OCI-LY1 (cell line): ENCODE results near the gene MEIKIN.
"Not testable (repeated sequence)": the region's sequence is repeated elsewhere in the genome, so short reads cannot be mapped to it uniquely, and the experiment has no call there.

ENCODE experiments used
- H2AFZ ChIP-seq: fragments of 200-600 bp; sonication (generic), shearing (Covaris generic); 2 replicates; pipeline ENCODE4 v1.6.0; 2014; ENCODE audit warnings: antibody characterized with exemption, mild to moderate bottlenecking, low read length
- H3F3A ChIP-seq: fragments of 200-600 bp; sonication (generic), shearing (Covaris generic); 2 replicates; pipeline ENCODE4 v1.6.0; 2014; ENCODE audit warnings: mild to moderate bottlenecking, antibody characterized with exemption, low read length, moderate library complexity; ENCODE audit not compliant: insufficient read depth
- H3K27ac ChIP-seq: fragments of 200-600 bp; sonication (generic); 2 replicates; pipeline ENCODE4 v1.5.1; 2014; ENCODE audit warnings: low read length, mixed run types, mild to moderate bottlenecking, low read depth; ENCODE audit not compliant: poor library complexity, severe bottlenecking
- H3K27me3 ChIP-seq: fragments of 200-600 bp; sonication (generic); 2 replicates; pipeline ENCODE4 v1.6.0; 2014; ENCODE audit warnings: antibody characterized with exemption, mild to moderate bottlenecking, low read length, moderate library complexity; ENCODE audit not compliant: insufficient read depth
- H3K36me3 ChIP-seq: fragments of 200-600 bp; sonication (generic); 2 replicates; pipeline ENCODE4 v1.6.1; 2014; ENCODE audit warnings: mild to moderate bottlenecking, antibody characterized with exemption, low read length, moderate library complexity, mixed read lengths; ENCODE audit not compliant: insufficient read depth
- H3K4me1 ChIP-seq: fragments of 200-600 bp; sonication (generic); 2 replicates; pipeline ENCODE4 v1.5.1; 2014; ENCODE audit warnings: mild to moderate bottlenecking, low read length, moderate library complexity; ENCODE audit not compliant: insufficient read depth, severe bottlenecking
- H3K4me2 ChIP-seq: fragments of 200-600 bp; sonication (generic), shearing (Covaris generic); 2 replicates; pipeline ENCODE4 v1.6.1; 2014; ENCODE audit warnings: low read length
- H3K4me3 ChIP-seq: fragments of 200-600 bp; sonication (generic); 2 replicates; pipeline ENCODE4 v1.5.1; 2014; ENCODE audit warnings: low read length, low read depth, mild to moderate bottlenecking, mixed read lengths; ENCODE audit not compliant: poor library complexity, severe bottlenecking
- H3K79me2 ChIP-seq: fragments of 200-600 bp; shearing (Covaris generic); 2 replicates; pipeline ENCODE4 v1.6.1; 2016; ENCODE audit warnings: mixed run types, low read length, mixed read lengths; ENCODE audit not compliant: insufficient read depth
- H3K9ac ChIP-seq: fragments of 200-600 bp; sonication (generic), shearing (Covaris generic); 2 replicates; pipeline ENCODE4 v1.6.1; 2014; ENCODE audit warnings: mild to moderate bottlenecking, low read length, mixed read lengths
- H3K9me2 ChIP-seq: fragments of 200-600 bp; sonication (generic), shearing (Covaris generic); 2 replicates; pipeline ENCODE4 v1.6.1; 2014; ENCODE audit warnings: low read depth, mild to moderate bottlenecking, low read length, mixed read lengths
- H3K9me3 ChIP-seq: fragments of 200-600 bp; shearing (Covaris generic); 2 replicates; pipeline ENCODE4 v1.6.1; 2014; ENCODE audit warnings: low read length, mixed read lengths
- H4K20me1 ChIP-seq: fragments of 200-600 bp; sonication (generic), shearing (Covaris generic); 2 replicates; pipeline ENCODE4 v1.6.0; 2016; ENCODE audit warnings: mild to moderate bottlenecking, low read length; ENCODE audit not compliant: insufficient read depth
- CTCF ChIP-seq: fragments of 200-600 bp; sonication (generic), shearing (Covaris generic); IDR thresholded peaks from 2 replicates; pipeline ENCODE4 v1.5.1; 2017; ENCODE audit warnings: mild to moderate bottlenecking, antibody characterized with exemption, low read length, moderate library complexity, mixed read lengths
- EZH2 ChIP-seq: fragments of 200-600 bp; sonication (generic), shearing (Covaris generic); IDR thresholded peaks from 2 replicates; pipeline ENCODE4 v1.8.0; 2017; ENCODE audit warnings: borderline replicate concordance, mixed run types, mild to moderate bottlenecking, antibody characterized with exemption, low read length, moderate library complexity, mixed read lengths

The MEIKIN gene

GRCh38 chr5:131877873-131878272 lies 67.6 kb downstream of the MEIKIN start:
- no peaks in the 10 kb centered on the region for H3K9me2 ChIP-seq
- no peak overlapping the region for H3K4me3 ChIP-seq
- no peaks in the 10 kb centered on the region for H4K20me1 ChIP-seq
- H3K27ac ChIP-seq = no peak overlapping the region
- H3K79me2 ChIP-seq = no peaks in the 10 kb centered on the region
- H3K27me3 ChIP-seq = no peaks in the 10 kb centered on the region
- no peaks in the 10 kb centered on the region for H3K36me3 ChIP-seq
- no peaks in the 10 kb centered on the region for H3K4me1 ChIP-seq
- TF ChIP-seq CTCF (no peak), EZH2 (no peak)
- no peaks in the 10 kb centered on the region for H3K9me3 ChIP-seq
- H2AFZ ChIP-seq = no peak overlapping the region
- no peak overlapping the region for H3K4me2 ChIP-seq
- no peaks in the 10 kb centered on the region for H3F3A ChIP-seq
- H3K9ac ChIP-seq = no peak overlapping the region

GRCh38 chr5:131871251-131871650 lies 74.2 kb downstream of the MEIKIN start:
- H2AFZ ChIP-seq, H3K4me2 ChIP-seq, H4K20me1 ChIP-seq, H3K27ac ChIP-seq, H3K9me2 ChIP-seq, H3F3A ChIP-seq, H3K36me3 ChIP-seq, H3K79me2 ChIP-seq, H3K4me3 ChIP-seq, H3K9ac ChIP-seq, H3K27me3 ChIP-seq, H3K9me3 ChIP-seq, H3K4me1 ChIP-seq: not testable (repeated sequence)

GRCh38 chr5:131867524-131867923 lies 77.9 kb downstream of the MEIKIN start:
- no peak overlapping the region for H3K9ac ChIP-seq
- H3K9me3 ChIP-seq = peaks cover 3% of the 10 kb centered on the region; the same call in 1 of the 2 replicates

More at GRCh38 chr5:131867524-131867923, 77.9 kb downstream of the MEIKIN start:
- no peak for TF ChIP-seq CTCF
- TF ChIP-seq EZH2 = no peak
- H2AFZ ChIP-seq = no peak overlapping the region
- no peak overlapping the region for H3K4me3 ChIP-seq
- H3F3A ChIP-seq = no peaks in the 10 kb centered on the region
- no peaks in the 10 kb centered on the region for H4K20me1 ChIP-seq
- no peak overlapping the region for H3K4me2 ChIP-seq
- no peaks in the 10 kb centered on the region for H3K9me2 ChIP-seq
- H3K79me2 ChIP-seq = no peaks in the 10 kb centered on the region
- no peak overlapping the region for H3K27ac ChIP-seq
- no peaks in the 10 kb centered on the region for H3K4me1 ChIP-seq
- H3K27me3 ChIP-seq = no peaks in the 10 kb centered on the region
- H3K36me3 ChIP-seq = no peaks in the 10 kb centered on the region
